Muscle layer of duodenum (tissue), 2 donors: ENCODE results near the gene RNF13.

Experiments
- H3K27ac ChIP-seq: one replicate; pipeline ENCODE4 v1.7.0; 2013; ENCODE audit warnings: mild to moderate bottlenecking, low read length
- H3K27me3 ChIP-seq: one replicate; pipeline ENCODE4 v1.7.0; 2013; ENCODE audit warnings: low read depth, mild to moderate bottlenecking, control low read depth, low read length
- H3K36me3 ChIP-seq, 2 donors: one replicate each; pipeline ENCODE4 v1.7.0; 2013; ENCODE audit warnings: low read length in 2 of 2, control low read depth in 1 of 2, mild to moderate bottlenecking in 1 of 2; ENCODE audit not compliant: insufficient read depth in 2 of 2, control insufficient read depth in 1 of 2
- H3K4me1 ChIP-seq, 2 donors: one replicate each; pipeline ENCODE4 v1.7.0; 2013; ENCODE audit warnings: low read length in 2 of 2, mild to moderate bottlenecking in 2 of 2, control low read depth in 1 of 2, moderate library complexity in 1 of 2; ENCODE audit not compliant: insufficient read depth in 2 of 2, control insufficient read depth in 1 of 2
- H3K4me3 ChIP-seq, 2 donors: one replicate each; pipeline ENCODE4 v1.7.0; 2013; ENCODE audit warnings: low read length in 2 of 2, low read depth in 1 of 2, mild to moderate bottlenecking in 1 of 2
- H3K9me3 ChIP-seq, 2 donors: one replicate each; pipeline ENCODE4 v1.7.0; 2013; ENCODE audit warnings: low read length in 2 of 2, control low read depth in 1 of 2, mild to moderate bottlenecking in 1 of 2; ENCODE audit not compliant: control insufficient read depth in 1 of 2
- donor health status: healthy.

RNF13 gene

GRCh38 chr3:149781211-149781610 lies 31.8 kb upstream of the RNF13 start:
- Histone ChIP-seq H3K4me1 (peaks cover 0 to 4% of the 10 kb centered on the region in 2 donors), H3K27me3 (no peaks in the 10 kb centered on the region), H3K27ac (no peak overlapping the region), H3K9me3 (no peaks in the 10 kb centered on the region), H3K36me3 (no peaks in the 10 kb centered on the region), H3K4me3 (no peak overlapping the region)

- no peaks in the 10 kb centered on the region for H3K9me3 ChIP-seq
- H3K27me3 ChIP-seq: no peaks in the 10 kb centered on the region
- no peak overlapping the region for H3K4me3 ChIP-seq
- no peaks in the 10 kb centered on the region for H3K36me3 ChIP-seq
- peaks cover 0 to 4% of the 10 kb centered on the region in 2 donors for H3K4me1 ChIP-seq
- H3K27ac ChIP-seq: peak overlapping the region; percentile 7
Measured at GRCh38 chr3:149781741-149782140, 31.3 kb upstream of the RNF13 start.

GRCh38 chr3:149783576-149783975 lies 29.4 kb upstream of the RNF13 start:
- H3K27ac ChIP-seq: no peak overlapping the region
- H3K27me3 ChIP-seq: no peaks in the 10 kb centered on the region
- H3K4me1 ChIP-seq: peaks cover 0 to 4% of the 10 kb centered on the region in 2 donors
- H3K9me3 ChIP-seq: no peaks in the 10 kb centered on the region
- no peaks in the 10 kb centered on the region for H3K36me3 ChIP-seq
- no peak overlapping the region for H3K4me3 ChIP-seq

GRCh38 chr3:149784064-149784704 lies 28.8 kb upstream of the RNF13 start:
- Histone ChIP-seq H3K4me3 (no peak overlapping the region), H3K36me3 (no peaks in the 10 kb centered on the region), H3K4me1 (peaks cover 0 to 4% of the 10 kb centered on the region in 2 donors), H3K9me3 (no peaks in the 10 kb centered on the region), H3K27me3 (no peaks in the 10 kb centered on the region), H3K27ac (no peak overlapping the region)

GRCh38 chr3:149790268-149790667 lies 22.7 kb upstream of the RNF13 start:
- Histone ChIP-seq H3K9me3 (no peaks in the 10 kb centered on the region), H3K4me3 (no peak overlapping the region), H3K27me3 (no peaks in the 10 kb centered on the region), H3K27ac (no peak overlapping the region), H3K4me1 (no peaks in the 10 kb centered on the region), H3K36me3 (no peaks in the 10 kb centered on the region)

GRCh38 chr3:149790698-149791097 lies 22.3 kb upstream of the RNF13 start:
- H3K27me3 ChIP-seq: no peaks in the 10 kb centered on the region
- no peak overlapping the region for H3K27ac ChIP-seq
- H3K36me3 ChIP-seq: no peaks in the 10 kb centered on the region
- H3K4me1 ChIP-seq: no peaks in the 10 kb centered on the region
- no peak overlapping the region for H3K4me3 ChIP-seq
- H3K9me3 ChIP-seq: no peaks in the 10 kb centered on the region

- no peaks in the 10 kb centered on the region for H3K27me3 ChIP-seq
- H3K9me3 ChIP-seq: no peaks in the 10 kb centered on the region
- H3K4me1 ChIP-seq: no peaks in the 10 kb centered on the region
- H3K36me3 ChIP-seq: no peaks in the 10 kb centered on the region
- no peak within 1 kb of the TSS for H3K27ac ChIP-seq
- no peak within 1 kb of the TSS for H3K4me3 ChIP-seq
Measured at GRCh38 chr3:149792452-149793270, 20.4 kb upstream of the RNF13 start, which contains the start of gene ANKUB1. Gene ANKUB1 (minus strand): TSS chr3:149792554. CDS start chr3:149792366, 188 bp downstream.

GRCh38 chr3:149796026-149796425 lies 17.0 kb upstream of the RNF13 start:
- Histone ChIP-seq H3K4me3 (no peak overlapping the region), H3K9me3 (no peaks in the 10 kb centered on the region), H3K36me3 (no peaks in the 10 kb centered on the region), H3K27me3 (no peaks in the 10 kb centered on the region), H3K27ac (no peak overlapping the region), H3K4me1 (no peaks in the 10 kb centered on the region)

- no peaks in the 10 kb centered on the region for H3K27me3 ChIP-seq
- H3K4me3 ChIP-seq: no peak overlapping the region
- H3K4me1 ChIP-seq: no peaks in the 10 kb centered on the region
- no peaks in the 10 kb centered on the region for H3K36me3 ChIP-seq
- no peak overlapping the region for H3K27ac ChIP-seq
- H3K9me3 ChIP-seq: no peaks in the 10 kb centered on the region
Measured at GRCh38 chr3:149800693-149801092, 12.3 kb upstream of the RNF13 start.

- H3K4me3 ChIP-seq: no peak overlapping the region
- H3K4me1 ChIP-seq: no peaks in the 10 kb centered on the region
- no peaks in the 10 kb centered on the region for H3K36me3 ChIP-seq
- H3K9me3 ChIP-seq: no peaks in the 10 kb centered on the region
- H3K27ac ChIP-seq: no peak overlapping the region
- no peaks in the 10 kb centered on the region for H3K27me3 ChIP-seq
Measured at GRCh38 chr3:149801195-149801594, 11.8 kb upstream of the RNF13 start.

- H3K27ac ChIP-seq: no peak overlapping the region
- no peaks in the 10 kb centered on the region for H3K27me3 ChIP-seq
- H3K4me1 ChIP-seq: no peaks in the 10 kb centered on the region
- H3K4me3 ChIP-seq: no peak overlapping the region
- no peaks in the 10 kb centered on the region for H3K36me3 ChIP-seq
- no peaks in the 10 kb centered on the region for H3K9me3 ChIP-seq
Measured at GRCh38 chr3:149801639-149802038, 11.4 kb upstream of the RNF13 start.
